HepG2 (cell line): ENCODE results near the gene MSL2. TPM values are rescaled to one million over a fixed set of nuclear protein-coding genes. Genes with fewer than 3 reads are reported as not detected.

Source experiments
- ATAC-seq: fragments of 200-7000 bp; cut with Tn5 transposase; 3 replicates; pipeline ENCODE4 v1.9.1; 2020; ENCODE audit warnings: mild to moderate bottlenecking, moderate library complexity
- BruUV-seq: library from RNA; stranded (reverse); fragments of 400-500 nt; replicated peaks from 2 replicates; lab custom pipeline; 2021; lab: Mats Ljungman, UMichigan
- CTCF ChIA-PET: fragments of 300-600 bp; formaldehyde crosslinking; extraction: SDS; loops from one replicate; lab custom pipeline; 2021; ENCODE audit warnings: low total read pairs, inconsistent platforms, low intra/inter-chr PET ratio; lab: Yijun Ruan, JAX
- POLR2A ChIA-PET: fragments of 350-600 bp; sonication (Branson Sonifier 250); formaldehyde crosslinking; loops from one replicate; lab custom pipeline; 2020; ENCODE audit warnings: antibody characterized with exemption, inconsistent platforms; lab: Yijun Ruan, JAX
- DNase-seq: peaks from one replicate; pipeline ENCODE4 v3.0.0-alpha.2; 2015; ENCODE audit warnings: low spot score
- FAIRE-seq: peaks from 3 replicates; lab custom pipeline; 2011; peaks lifted over from hg19 to GRCh38; lab: Jason Lieb, UNC
- H2AFZ ChIP-seq: one replicate; pipeline ENCODE4 v1.6.1; 2011; ENCODE audit warnings: low read length, inconsistent platforms
- H3K27ac ChIP-seq: fragments of 300-600 bp; 3 replicates; pipeline ENCODE4 v1.8.0; 2011; ENCODE audit warnings: mixed run types, mild to moderate bottlenecking, mixed read lengths, low read length, inconsistent platforms; ENCODE audit not compliant: insufficient read depth; ENCODE audit errors: extremely low read length
- H3K27me3 ChIP-seq, 2 experiments: fragments of 200-600 bp in 1 of 2; 2 replicates in 1 of 2; 3 replicates in 1 of 2; pipeline versions ENCODE4 v1.6.0 to v1.8.0; 2011; ENCODE audit warnings: low read length in 2 of 2, mild to moderate bottlenecking in 2 of 2, moderate library complexity in 2 of 2, inconsistent platforms in 1 of 2; ENCODE audit not compliant: insufficient read depth in 2 of 2, control insufficient read depth in 1 of 2
- H3K36me3 ChIP-seq, 2 experiments: fragments of 200-600 bp in 1 of 2; replicated peaks in 1 of 2; 2 replicates in 1 of 2; 3 replicates in 1 of 2; pipeline versions ENCODE4 v1.5.1 to v1.8.0; 2011; ENCODE audit warnings: low read length in 2 of 2, inconsistent platforms in 1 of 2; ENCODE audit not compliant: insufficient read depth in 2 of 2, control insufficient read depth in 1 of 2
- H3K4me1 ChIP-seq: 2 replicates; pipeline ENCODE4 v1.5.1; 2012; ENCODE audit warnings: low read length, inconsistent platforms; ENCODE audit not compliant: insufficient read depth
- H3K4me2 ChIP-seq: 2 replicates; pipeline ENCODE4 v1.6.0; 2011; ENCODE audit warnings: low read depth, low read length, inconsistent platforms
- H3K4me3 ChIP-seq, 3 experiments: fragments of 200-600 bp in 1 of 3; sonication (generic), shearing (Covaris generic) in 1 of 3; replicated peaks in 1 of 3; 2 replicates each; pipeline ENCODE4 v1.5.1; 2011 to 2016; ENCODE audit warnings: low read length in 3 of 3, inconsistent platforms in 2 of 3, low read depth in 2 of 3, mild to moderate bottlenecking in 2 of 3, control low read depth in 1 of 3, mixed read lengths in 1 of 3; ENCODE audit not compliant: insufficient read depth in 1 of 3
- H3K79me2 ChIP-seq: one replicate; pipeline ENCODE4 v1.6.1; 2011; ENCODE audit warnings: low read length, inconsistent platforms; ENCODE audit not compliant: insufficient read depth
- H3K9ac ChIP-seq: 2 replicates; pipeline ENCODE4 v1.6.0; 2011; ENCODE audit warnings: mild to moderate bottlenecking, low read depth, low read length, inconsistent platforms; ENCODE audit not compliant: insufficient read depth
- H3K9me3 ChIP-seq: 2 replicates; pipeline ENCODE4 v1.5.1; 2012; ENCODE audit warnings: mild to moderate bottlenecking, low read length
- H4K20me1 ChIP-seq: 2 replicates; pipeline ENCODE4 v1.6.0; 2011; ENCODE audit warnings: inconsistent platforms, mild to moderate bottlenecking, low read length, moderate library complexity; ENCODE audit not compliant: insufficient read depth
- FOSL2 ChIP-seq: sonication (generic); formaldehyde crosslinking; IDR thresholded peaks from 2 replicates; pipeline ENCODE4 v1.4.0; 2020; ENCODE audit warnings: missing genetic modification reagents
- HNF4A ChIP-seq: sonication (generic); formaldehyde crosslinking; IDR thresholded peaks from 2 replicates; pipeline ENCODE4 v1.4.0; 2020; ENCODE audit warnings: missing genetic modification reagents
- POLR2A ChIP-seq, 2 experiments: IDR thresholded peaks; 2 replicates each; pipeline ENCODE4 v1.6.1; 2011; ENCODE audit warnings: low read depth in 2 of 2, low read length in 2 of 2, mild to moderate bottlenecking in 1 of 2, moderate library complexity in 1 of 2; ENCODE audit not compliant: insufficient read depth in 1 of 2
- PRPF4 ChIP-seq: fragments of 200-400 bp; formaldehyde crosslinking; IDR thresholded peaks from 2 replicates; pipeline ENCODE4 v1.6.1; 2016; ENCODE audit warnings: low read length, low read depth; ENCODE audit not compliant: poor library complexity, severe bottlenecking
- RBM22 ChIP-seq: fragments of 200-400 bp; formaldehyde crosslinking; optimal IDR thresholded peaks from 2 replicates; pipeline ENCODE3; 2017; ENCODE audit warnings: mild to moderate bottlenecking, low read length, moderate library complexity
- THYN1 ChIP-seq: sonication (generic); formaldehyde crosslinking; IDR thresholded peaks from 2 replicates; pipeline ENCODE4 v1.8.1; 2023; ENCODE audit warnings: low read depth, mild to moderate bottlenecking, moderate library complexity, missing genetic modification reagents, borderline replicate concordance
- ZNF121 ChIP-seq: sonication (generic); formaldehyde crosslinking; IDR thresholded peaks from 2 replicates; pipeline ENCODE4 v1.5.0; 2020; ENCODE audit warnings: mild to moderate bottlenecking, missing genetic modification reagents
- ZNF430 ChIP-seq: sonication (generic); formaldehyde crosslinking; IDR thresholded peaks from 2 replicates; pipeline ENCODE4 v1.9.0; 2021; ENCODE audit warnings: mild to moderate bottlenecking, missing genetic modification reagents
- ZNF451 ChIP-seq: sonication (generic); formaldehyde crosslinking; IDR thresholded peaks from 2 replicates; pipeline ENCODE4 v1.5.0; 2020; ENCODE audit warnings: mild to moderate bottlenecking, missing genetic modification reagents
- WGBS: methylation state at CpG from one replicate; pipeline ENCODE4 v1.1.6; 2017; ENCODE audit warnings: low lambda C conversion rate; 5-methylcytosine and 5-hydroxymethylcytosine counted together
- in situ Hi-C: cut with HindIII; loops from 2 replicates; pipeline ENCODE4 v1.10.0; 2017; ENCODE audit warnings: low pct_unique_long_range_greater_than_20kb; ENCODE audit not compliant: extremely low pct_ligation_motif_present
- intact Hi-C: fragments of 100-400 bp; cut with micrococcal nuclease; formaldehyde crosslinking; loops from one replicate; pipeline ENCODE4 v1.10.0; 2022; ENCODE audit not compliant: unreplicated experiment
- polyA plus RNA-seq, 8 experiments: library from polyadenylated mRNA; depleted of rRNA in 3 of 8; stranded (reverse) in 7 of 8; unstranded in 1 of 8; fragments of >200 nt; fragmentation: Illumina TruSeq in 4 of 8; extraction: Trizol in 4 of 8; gene quantifications; 2 replicates each; pipeline versions ENCODE4 v1.2.1 to v1.2.3, GENCODE V29; 2011 to 2016; ENCODE audit warnings: low read depth in 4 of 8, missing spikeins in 1 of 8, mixed read lengths in 1 of 8; ENCODE audit not compliant: insufficient read depth in 1 of 8
- total RNA-seq, 5 experiments: library from RNA; depleted of rRNA; stranded (reverse); fragments of >200 nt; fragmentation: Illumina TruSeq; extraction: Trizol; gene quantifications; 2 replicates each; pipeline ENCODE4 v1.2.3, GENCODE V29; 2016; ENCODE audit warnings: low read depth in 1 of 5
- TF ChIP-seq, protein P1 (sequence below): IDR thresholded peaks from 2 replicates; pipeline ENCODE4 v1.6.1; 2016; ENCODE audit warnings: low read depth, missing genetic modification reagents, missing compliant biosample characterization

The MSL2 gene
- total and polyA plus RNA-seq, 2 of the 13 experiments (the other 11 are each of a cell fraction or from before 2014, with no cell fraction given): 6.9 to 11.7 TPM

DNA sequence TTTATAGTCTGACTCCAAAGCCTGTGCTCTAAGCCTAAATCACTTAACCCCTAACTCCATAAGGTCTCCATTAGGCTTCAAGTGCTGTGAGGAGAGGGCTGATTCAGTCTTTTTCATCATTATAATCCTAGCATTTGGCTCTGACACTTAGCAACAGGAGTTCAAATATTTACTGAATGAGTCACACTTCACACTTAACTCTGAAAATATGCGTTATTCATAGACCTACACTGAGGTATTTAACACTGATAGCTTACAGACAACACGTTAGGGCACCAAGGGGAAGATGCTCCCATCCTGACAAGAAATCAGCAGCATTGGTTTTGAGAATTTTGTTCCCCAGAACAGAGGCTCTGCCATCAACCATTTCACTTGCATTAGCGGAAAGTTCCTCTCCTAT, 53.5 kb downstream of the MSL2 start (continued):
- TF ChIP-seq ZNF451 (CRISPR knock-in tag) (no peak), HNF4A (CRISPR knock-in tag) (no peak), RBM22 (peak; percentile 34), ZNF430 (CRISPR knock-in tag) (no peak), PRPF4 (no peak), FOSL2 (CRISPR knock-in tag) (peak; percentile 84), ZNF121 (CRISPR knock-in tag) (no peak)
- TF ChIP-seq, protein P1, sequence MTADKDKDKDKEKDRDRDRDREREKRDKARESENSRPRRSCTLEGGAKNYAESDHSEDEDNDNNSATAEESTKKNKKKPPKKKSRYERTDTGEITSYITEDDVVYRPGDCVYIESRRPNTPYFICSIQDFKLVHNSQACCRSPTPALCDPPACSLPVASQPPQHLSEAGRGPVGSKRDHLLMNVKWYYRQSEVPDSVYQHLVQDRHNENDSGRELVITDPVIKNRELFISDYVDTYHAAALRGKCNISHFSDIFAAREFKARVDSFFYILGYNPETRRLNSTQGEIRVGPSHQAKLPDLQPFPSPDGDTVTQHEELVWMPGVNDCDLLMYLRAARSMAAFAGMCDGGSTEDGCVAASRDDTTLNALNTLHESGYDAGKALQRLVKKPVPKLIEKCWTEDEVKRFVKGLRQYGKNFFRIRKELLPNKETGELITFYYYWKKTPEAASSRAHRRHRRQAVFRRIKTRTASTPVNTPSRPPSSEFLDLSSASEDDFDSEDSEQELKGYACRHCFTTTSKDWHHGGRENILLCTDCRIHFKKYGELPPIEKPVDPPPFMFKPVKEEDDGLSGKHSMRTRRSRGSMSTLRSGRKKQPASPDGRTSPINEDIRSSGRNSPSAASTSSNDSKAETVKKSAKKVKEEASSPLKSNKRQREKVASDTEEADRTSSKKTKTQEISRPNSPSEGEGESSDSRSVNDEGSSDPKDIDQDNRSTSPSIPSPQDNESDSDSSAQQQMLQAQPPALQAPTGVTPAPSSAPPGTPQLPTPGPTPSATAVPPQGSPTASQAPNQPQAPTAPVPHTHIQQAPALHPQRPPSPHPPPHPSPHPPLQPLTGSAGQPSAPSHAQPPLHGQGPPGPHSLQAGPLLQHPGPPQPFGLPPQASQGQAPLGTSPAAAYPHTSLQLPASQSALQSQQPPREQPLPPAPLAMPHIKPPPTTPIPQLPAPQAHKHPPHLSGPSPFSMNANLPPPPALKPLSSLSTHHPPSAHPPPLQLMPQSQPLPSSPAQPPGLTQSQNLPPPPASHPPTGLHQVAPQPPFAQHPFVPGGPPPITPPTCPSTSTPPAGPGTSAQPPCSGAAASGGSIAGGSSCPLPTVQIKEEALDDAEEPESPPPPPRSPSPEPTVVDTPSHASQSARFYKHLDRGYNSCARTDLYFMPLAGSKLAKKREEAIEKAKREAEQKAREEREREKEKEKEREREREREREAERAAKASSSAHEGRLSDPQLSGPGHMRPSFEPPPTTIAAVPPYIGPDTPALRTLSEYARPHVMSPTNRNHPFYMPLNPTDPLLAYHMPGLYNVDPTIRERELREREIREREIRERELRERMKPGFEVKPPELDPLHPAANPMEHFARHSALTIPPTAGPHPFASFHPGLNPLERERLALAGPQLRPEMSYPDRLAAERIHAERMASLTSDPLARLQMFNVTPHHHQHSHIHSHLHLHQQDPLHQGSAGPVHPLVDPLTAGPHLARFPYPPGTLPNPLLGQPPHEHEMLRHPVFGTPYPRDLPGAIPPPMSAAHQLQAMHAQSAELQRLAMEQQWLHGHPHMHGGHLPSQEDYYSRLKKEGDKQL (CRISPR knock-in tag): no peak

DNA sequence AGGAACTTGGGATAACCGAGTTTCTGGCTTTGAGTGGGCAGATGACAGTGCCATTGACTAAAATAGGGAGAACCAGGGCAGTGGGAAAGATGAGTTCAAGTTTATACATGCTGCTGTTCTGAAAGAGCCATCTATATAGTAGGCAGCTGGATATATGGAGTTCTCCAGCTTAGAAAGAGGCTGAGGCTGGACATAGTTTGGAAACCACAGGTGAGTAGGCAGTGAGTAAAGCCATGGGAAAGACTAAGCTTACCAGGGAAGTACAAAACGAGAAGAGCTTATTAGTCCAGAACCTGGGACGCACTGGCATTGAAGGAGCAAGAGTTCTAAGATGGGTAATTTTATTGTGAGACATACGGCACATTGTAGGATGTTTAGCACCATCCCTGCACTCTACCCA, 54.2 kb downstream of the MSL2 start:
- no peaks in the 10 kb centered on the region for H3K9me3 ChIP-seq
- no peaks in the 10 kb centered on the region for H4K20me1 ChIP-seq
- no peak overlapping the region for H3K4me2 ChIP-seq
- BruUV-seq: no TSS peak
- CTCF ChIA-PET: no interaction called here
- no peak for TF ChIP-seq THYN1
- TF ChIP-seq POLR2A (IDR thresholded peaks at IDR 0.05; ENCODE audit: insufficient read depth in 1 of 2, low read depth in 2 of 2, low read length in 2 of 2): 0 out of 4 replicates have a peak, but pooled peaks of 1 of the 2 experiments have one; percentile 2
- H3K9ac ChIP-seq: no peak overlapping the region
- no peak for DNase-seq
- no peak overlapping the region for H3K27ac ChIP-seq
- no peak overlapping the region for H2AFZ ChIP-seq
- H3K4me1 ChIP-seq: peaks cover 12% of the 10 kb centered on the region; the same call in 1 of the 2 replicates
- WGBS: 97% methylated on average over 4 of the region's 4 CpGs
- POLR2A ChIA-PET: no interaction called here
- no peaks in the 10 kb centered on the region for H3K36me3 ChIP-seq
- intact Hi-C loops (no loop called here), in situ Hi-C loops (no loop called here)
- FAIRE-seq: no peak
- H3K79me2 ChIP-seq: peaks cover 3% of the 10 kb centered on the region
- H3K4me3 ChIP-seq: no peak overlapping the region
- H3K27me3 ChIP-seq: no peaks in the 10 kb centered on the region
- peak; percentile 23; the same call in 2 of the 3 replicates for ATAC-seq
